Esophagus squamous epithelium (tissue), 4 donors: ENCODE data around the gene TCP11.

ENCODE experiments used
- CTCF ChIP-seq, 6 experiments: fragments of 450-650 bp in 4 of 6; fragments of 200-600 bp in 2 of 6; sonication (generic) in 2 of 6; IDR thresholded peaks; one replicate each; pipeline ENCODE4 v1.5.1; 2016 to 2019; ENCODE audit warnings: antibody characterized with exemption in 6 of 6, mild to moderate bottlenecking in 4 of 6, moderate library complexity in 4 of 6
- POLR2A ChIP-seq, 4 donors: fragments of 450-650 bp; IDR thresholded peaks; one replicate each; pipeline ENCODE4 v1.6.1; 2017; ENCODE audit warnings: antibody characterized with exemption in 4 of 4, mild to moderate bottlenecking in 4 of 4, moderate library complexity in 3 of 4

- TF ChIP-seq CTCF (IDR thresholded peaks at IDR 0.05), result no peak
- TF ChIP-seq POLR2A (IDR thresholded peaks at IDR 0.05), result no peak
These were observed 56.5 kb downstream of the TCP11 start for GRCh38 chr6:35084511-35085203.
